Esophagus muscularis mucosa (tissue), 4 donors: ENCODE measurements around the gene ANO8. TPM values are rescaled to one million over a fixed set of nuclear protein-coding genes. Genes with fewer than 3 reads are reported as not detected.

Source experiments
- DNase-seq: peaks from one replicate; pipeline ENCODE4 v3.0.0-alpha.2; 2017; ENCODE audit errors: extremely low spot score
- H3K27ac ChIP-seq, 4 donors: fragments of 200-600 bp; sonication (generic); replicated peaks in 1 of 4; 1 replicate in 3 of 4; 2 replicates in 1 of 4; pipeline ENCODE4 v1.5.1; 2016 to 2019; ENCODE audit warnings: mild to moderate bottlenecking in 1 of 4
- H3K27me3 ChIP-seq, 4 donors: fragments of 200-600 bp; sonication (generic); one replicate each; pipeline versions ENCODE4 v1.5.1 to v1.6.0; 2016 to 2019
- H3K36me3 ChIP-seq, 4 donors: fragments of 200-600 bp; sonication (generic); one replicate each; pipeline ENCODE4 v1.5.1; 2016 to 2019
- H3K4me1 ChIP-seq, 4 donors: fragments of 200-600 bp; sonication (generic); one replicate each; pipeline ENCODE4 v1.5.1; 2016 to 2019
- H3K4me3 ChIP-seq, 4 donors: fragments of 200-600 bp; sonication (generic); 1 replicate in 2 of 4; 2 replicates in 2 of 4; pipeline ENCODE4 v1.5.1; 2016 to 2019; ENCODE audit warnings: mild to moderate bottlenecking in 4 of 4, moderate library complexity in 1 of 4
- H3K9me3 ChIP-seq, 4 donors: fragments of 200-600 bp; sonication (generic); 1 replicate in 3 of 4; 2 replicates in 1 of 4; pipeline ENCODE4 v1.5.1; 2016 to 2019
- CTCF ChIP-seq, 3 experiments: fragments of 200-600 bp in 2 of 3; fragments of 450-650 bp in 1 of 3; sonication (generic) in 2 of 3; IDR thresholded peaks; one replicate each; pipeline ENCODE4 v1.5.1; 2017 to 2019; ENCODE audit warnings: antibody characterized with exemption in 3 of 3, mild to moderate bottlenecking in 2 of 3, moderate library complexity in 1 of 3
- EP300 ChIP-seq: sonication (generic); formaldehyde crosslinking; IDR thresholded peaks from one replicate; pipeline ENCODE4 v1.6.1; 2017; ENCODE audit warnings: antibody characterized with exemption
- POLR2A ChIP-seq: fragments of 450-650 bp; IDR thresholded peaks from one replicate; pipeline ENCODE4 v1.6.1; 2017; ENCODE audit warnings: antibody characterized with exemption, moderate library complexity, mild to moderate bottlenecking, low read depth
- POLR2AphosphoS5 ChIP-seq, 2 donors: sonication (generic); formaldehyde crosslinking; IDR thresholded peaks; one replicate each; pipeline ENCODE4 v1.6.1; 2017; ENCODE audit warnings: antibody characterized with exemption in 2 of 2
- WGBS: methylation state at CpG from one replicate; pipeline ENCODE4 v1.1.5; 2018; 5-methylcytosine and 5-hydroxymethylcytosine counted together
- intact Hi-C: fragments of 100-400 bp; cut with DNase I; formaldehyde crosslinking; loops from one replicate; pipeline ENCODE4 v1.15.1; 2023
- total RNA-seq, 4 donors: library from RNA; depleted of rRNA; stranded (reverse); fragments of >200 nt; gene quantifications; one replicate each; pipeline versions ENCODE4 v1.1.0 to v1.2.1, GENCODE V29; 2016

The ANO8 gene
- total RNA-seq, 4 donors from 2014 or later, result 2.9 to 7.4 (median 4.0) TPM

- intact Hi-C loops, result no loop called here
- H3K27ac ChIP-seq, result no peak overlapping the region
- H3K36me3 ChIP-seq, result no peaks in the 10 kb centered on the region
- TF ChIP-seq EP300 (no peak), CTCF (IDR thresholded peaks at IDR 0.05) (no peak), POLR2AphosphoS5 (IDR thresholded peaks at IDR 0.05) (no peak), POLR2A (no peak)
- DNase-seq, result no peak
- H3K4me1 ChIP-seq, result peaks cover 20 to 35% (median 29%) of the 10 kb centered on the region in 4 donors
- no peak overlapping the region for H3K4me3 ChIP-seq
- 49% methylated on average over 14 of the region's 14 CpGs for WGBS
- peaks cover 0 to 47% (median 0%) of the 10 kb centered on the region in 4 donors for H3K27me3 ChIP-seq
- H3K9me3 ChIP-seq, result no peaks in the 10 kb centered on the region
These were observed 18.1 kb upstream of the ANO8 start for GRCh38 chr19:17352608-17353280.

- H3K9me3 ChIP-seq, result no peaks in the 10 kb centered on the region
- no peak overlapping the region for H3K4me3 ChIP-seq
- no peaks in the 10 kb centered on the region for H3K36me3 ChIP-seq
- peaks cover 29 to 40% (median 35%) of the 10 kb centered on the region in 4 donors for H3K4me1 ChIP-seq
- H3K27me3 ChIP-seq, result peaks cover 0 to 47% (median 0%) of the 10 kb centered on the region in 4 donors
- TF ChIP-seq EP300, result no peak
- no peak for TF ChIP-seq POLR2AphosphoS5 (IDR thresholded peaks at IDR 0.05)
- TF ChIP-seq POLR2A, result no peak
- no peak for TF ChIP-seq CTCF (IDR thresholded peaks at IDR 0.05)
- 91% methylated on average over 45 of the region's 45 CpGs for WGBS
- no peak overlapping the region for H3K27ac ChIP-seq
- intact Hi-C loops, result no loop called here
- DNase-seq, result no peak
These were observed 17.3 kb upstream of the ANO8 start for GRCh38 chr19:17351815-17352435.

GRCh38 chr19:17348700-17349099 lies 14.0 kb upstream of the ANO8 start:
- no peaks in the 10 kb centered on the region for H3K36me3 ChIP-seq
- 20% methylated on average over 1 of the region's 12 CpGs for WGBS
- peaks cover 0 to 47% (median 0%) of the 10 kb centered on the region in 4 donors for H3K27me3 ChIP-seq
- H3K4me3 ChIP-seq, result no peak overlapping the region
- no peak for DNase-seq
- H3K9me3 ChIP-seq, result no peaks in the 10 kb centered on the region
- H3K27ac ChIP-seq, result peak overlapping the region; percentile 31 to 69 (median 50)
- peaks cover 36 to 49% (median 44%) of the 10 kb centered on the region in 4 donors for H3K4me1 ChIP-seq
- TF ChIP-seq POLR2A, result no peak
- peak; percentile 49 to 50 for TF ChIP-seq POLR2AphosphoS5 (IDR thresholded peaks at IDR 0.05)
- intact Hi-C loops, result loop anchor here (5.0 kb wide), 1 partner anchor 119 kb away; no protein-coding TSS in a partner anchor

- Histone ChIP-seq H3K27ac (peak overlapping the region; percentile 38 to 69 (median 50)), H3K27me3 (peaks cover 0 to 39% (median 0%) of the 10 kb centered on the region in 4 donors), H3K9me3 (no peaks in the 10 kb centered on the region), H3K4me3 (no peak overlapping the region), H3K36me3 (no peaks in the 10 kb centered on the region), H3K4me1 (peaks cover 31 to 47% (median 40%) of the 10 kb centered on the region in 4 donors)
- TF ChIP-seq EP300 (no peak), POLR2A (no peak), POLR2AphosphoS5 (IDR thresholded peaks at IDR 0.05) (no peak), CTCF (IDR thresholded peaks at IDR 0.05) (no peak)
- intact Hi-C loops, result loop anchor here (2.0 to 5.0 kb wide), 2 partner anchors 39 to 119 kb away; no protein-coding TSS in a partner anchor
- WGBS, result 65% methylated on average over 2 of the region's 2 CpGs
- no peak for DNase-seq
These were observed 13.2 kb upstream of the ANO8 start for GRCh38 chr19:17347877-17348276.

- DNase-seq, result no peak
- Histone ChIP-seq H3K9me3 (no peaks in the 10 kb centered on the region), H3K27ac (peak overlapping the region; percentile 38 to 69 (median 50)), H3K4me1 (peaks cover 28 to 44% (median 37%) of the 10 kb centered on the region in 4 donors), H3K4me3 (no peak overlapping the region), H3K36me3 (peaks cover 0 to 3% (median under 1%) of the 10 kb centered on the region in 4 donors), H3K27me3 (peaks cover 0 to 34% (median 0%) of the 10 kb centered on the region in 4 donors)
- TF ChIP-seq POLR2A (no peak), POLR2AphosphoS5 (IDR thresholded peaks at IDR 0.05) (no peak)
- 23% methylated on average over 6 of the region's 6 CpGs for WGBS
- intact Hi-C loops, result loop anchor here (2.0 to 5.0 kb wide), 2 partner anchors 39 to 120 kb away; no protein-coding TSS in a partner anchor
These were observed 12.7 kb upstream of the ANO8 start for GRCh38 chr19:17347361-17347760.
